Gastrocnemius medialis (tissue), 4 donors: ENCODE measurements around the gene NAGK.
"Not testable (repeated sequence)": the region's sequence is repeated elsewhere in the genome, so short reads cannot be mapped to it uniquely, and the experiment has no call there.

Experiments
- CTCF ChIP-seq, 5 experiments: fragments of 450-650 bp in 3 of 5; fragments of 200-600 bp in 2 of 5; sonication (generic) in 2 of 5; IDR thresholded peaks in 4 of 5; conservative IDR thresholded peaks in 1 of 5; 1 replicate in 4 of 5; 2 replicates in 1 of 5; pipeline ENCODE4 v1.5.1; 2016 to 2019; ENCODE audit warnings: antibody characterized with exemption in 5 of 5, mild to moderate bottlenecking in 3 of 5, moderate library complexity in 3 of 5
- POLR2A ChIP-seq, 2 donors: fragments of 450-650 bp; IDR thresholded peaks; one replicate each; pipeline ENCODE4 v1.6.1; 2017; ENCODE audit warnings: antibody characterized with exemption in 2 of 2, mild to moderate bottlenecking in 2 of 2, moderate library complexity in 2 of 2

- TF ChIP-seq POLR2A (IDR thresholded peaks at IDR 0.05); CTCF (IDR thresholded peaks at IDR 0.05 in 4 of 5, conservative IDR thresholded peaks at IDR 0.05 in 1 of 5): not testable (repeated sequence)
Measured at GRCh38 chr2:71019989-71020388, 48.5 kb upstream of the NAGK start.
